SU-DHL-6 (cell line): ENCODE measurements around the gene KLHL1.

Experiments
- CTCF ChIP-seq: fragments of 200-600 bp; sonication (generic); IDR thresholded peaks from one replicate; pipeline ENCODE4 v1.5.1; 2017; ENCODE audit warnings: antibody characterized with exemption, mild to moderate bottlenecking, low read length, moderate library complexity; ENCODE audit not compliant: insufficient read depth, poor library complexity, severe bottlenecking
- EZH2phosphoT487 ChIP-seq: fragments of 200-600 bp; sonication (generic), shearing (Covaris generic); conservative IDR thresholded peaks from 2 replicates; pipeline ENCODE4 v1.6.1; 2018; ENCODE audit warnings: mild to moderate bottlenecking, antibody characterized with exemption, low read length, moderate library complexity, mixed read lengths

DNA sequence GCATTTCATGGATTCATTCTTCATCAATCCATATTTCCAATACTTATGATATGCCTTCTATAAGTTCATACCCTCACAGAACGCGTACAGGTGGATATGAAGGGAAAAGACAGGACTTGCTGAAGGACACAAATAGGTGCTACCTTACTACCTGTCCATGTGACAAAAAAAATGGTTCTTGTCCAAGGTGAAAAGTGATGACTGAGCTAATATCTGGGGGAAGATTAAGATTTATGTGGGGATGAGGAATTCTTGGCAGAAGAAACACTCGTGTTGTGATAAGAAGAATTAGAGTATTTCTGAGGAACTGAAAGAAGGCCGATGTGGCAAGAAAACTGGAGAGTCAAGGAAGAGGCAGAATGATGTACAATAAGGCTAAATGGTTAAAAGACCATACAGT is 357.0 kb downstream of the KLHL1 start:
- TF ChIP-seq CTCF (no peak), EZH2phosphoT487 (no peak)
